Subcutaneous adipose tissue (tissue), 4 donors: ENCODE results near the gene CD38. TPM values are rescaled to one million over a fixed set of nuclear protein-coding genes. Genes with fewer than 3 reads are reported as not detected.

Experiments used
- total RNA-seq, 4 donors: library from RNA; depleted of rRNA; stranded (reverse); fragments of >200 nt; gene quantifications; one replicate each; pipeline ENCODE4 v1.1.0, GENCODE V29; 2016
- TF ChIP-seq, protein P1 (sequence below): fragments of 450-650 bp; IDR thresholded peaks from one replicate; pipeline ENCODE4 v1.5.1; 2016; ENCODE audit warnings: low read depth, mild to moderate bottlenecking, control low read depth, antibody characterized with exemption, moderate library complexity

The CD38 gene
- total RNA-seq, 4 donors from 2014 or later: 10.2 to 42.1 (median 15.4) TPM

DNA sequence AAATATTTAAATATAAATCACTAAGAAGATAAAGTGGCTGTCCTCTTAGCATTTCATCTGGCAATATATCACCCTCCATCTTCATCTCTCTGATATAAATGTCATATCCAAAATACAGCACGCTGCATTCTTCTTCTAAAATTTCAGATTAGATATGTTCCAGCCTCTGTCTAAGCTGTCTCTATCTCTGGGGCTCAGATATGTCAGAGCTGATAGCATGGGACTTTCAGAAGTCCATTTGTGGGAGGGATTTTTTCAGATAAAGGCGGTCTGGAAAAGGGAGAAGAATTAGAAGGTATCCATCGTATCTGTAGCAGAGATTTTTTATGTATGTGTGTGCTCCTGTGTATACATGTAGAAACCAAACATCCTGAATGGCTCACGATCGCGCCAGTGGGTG is 25.0 kb upstream of the CD38 start:
- TF ChIP-seq, protein P1, sequence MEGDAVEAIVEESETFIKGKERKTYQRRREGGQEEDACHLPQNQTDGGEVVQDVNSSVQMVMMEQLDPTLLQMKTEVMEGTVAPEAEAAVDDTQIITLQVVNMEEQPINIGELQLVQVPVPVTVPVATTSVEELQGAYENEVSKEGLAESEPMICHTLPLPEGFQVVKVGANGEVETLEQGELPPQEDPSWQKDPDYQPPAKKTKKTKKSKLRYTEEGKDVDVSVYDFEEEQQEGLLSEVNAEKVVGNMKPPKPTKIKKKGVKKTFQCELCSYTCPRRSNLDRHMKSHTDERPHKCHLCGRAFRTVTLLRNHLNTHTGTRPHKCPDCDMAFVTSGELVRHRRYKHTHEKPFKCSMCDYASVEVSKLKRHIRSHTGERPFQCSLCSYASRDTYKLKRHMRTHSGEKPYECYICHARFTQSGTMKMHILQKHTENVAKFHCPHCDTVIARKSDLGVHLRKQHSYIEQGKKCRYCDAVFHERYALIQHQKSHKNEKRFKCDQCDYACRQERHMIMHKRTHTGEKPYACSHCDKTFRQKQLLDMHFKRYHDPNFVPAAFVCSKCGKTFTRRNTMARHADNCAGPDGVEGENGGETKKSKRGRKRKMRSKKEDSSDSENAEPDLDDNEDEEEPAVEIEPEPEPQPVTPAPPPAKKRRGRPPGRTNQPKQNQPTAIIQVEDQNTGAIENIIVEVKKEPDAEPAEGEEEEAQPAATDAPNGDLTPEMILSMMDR: no peak

- TF ChIP-seq, protein P1: no peak
Observed at GRCh38 chr4:15753786-15754185, 24.3 kb upstream of the CD38 start.

DNA sequence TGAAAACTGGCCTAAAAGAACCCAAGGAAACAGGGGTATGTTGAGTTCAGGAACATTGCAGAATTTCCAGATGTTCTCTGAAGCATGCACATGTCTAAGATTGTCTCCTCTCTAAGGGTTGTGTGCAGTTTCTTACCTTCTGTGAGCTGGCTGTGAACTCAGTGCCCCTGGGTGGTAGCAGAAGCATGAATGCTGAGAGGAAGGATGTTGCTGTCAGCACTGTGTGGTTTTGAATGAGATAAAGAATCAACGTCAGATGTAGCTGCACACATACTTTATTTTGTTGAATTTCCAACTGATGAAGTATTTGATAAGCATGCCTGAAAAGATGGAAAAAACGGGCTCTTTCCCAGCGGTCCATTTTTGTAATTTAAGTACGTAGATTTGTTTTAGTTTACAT is 23.8 kb upstream of the CD38 start:
- TF ChIP-seq, protein P1: no peak

- TF ChIP-seq, protein P1: no peak
Observed at GRCh38 chr4:15755321-15756155, 22.6 kb upstream of the CD38 start.

DNA sequence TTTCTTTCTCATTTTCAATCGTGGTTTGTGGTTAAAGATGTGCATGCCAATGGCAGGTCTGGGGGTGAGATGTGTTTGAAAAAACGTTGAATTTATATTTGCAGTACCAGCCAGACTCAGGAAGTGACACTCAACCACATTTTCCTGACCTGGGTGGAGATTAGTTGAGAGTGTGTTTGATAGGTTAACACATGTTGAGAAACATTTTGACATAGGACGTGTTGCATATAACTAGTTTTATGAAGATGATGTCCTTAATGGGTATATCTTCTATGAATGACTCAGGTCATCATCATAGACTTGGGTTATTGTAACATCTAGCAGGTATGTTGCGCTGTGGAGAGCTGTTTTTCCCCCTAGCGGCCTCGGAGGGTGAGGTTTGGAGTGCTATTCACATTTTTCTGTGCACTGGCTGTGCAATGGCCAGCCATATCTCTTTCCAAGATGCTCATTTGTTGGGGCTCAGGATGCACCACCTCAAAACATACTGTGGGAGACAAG is 21.7 kb upstream of the CD38 start:
- TF ChIP-seq, protein P1: no peak

DNA sequence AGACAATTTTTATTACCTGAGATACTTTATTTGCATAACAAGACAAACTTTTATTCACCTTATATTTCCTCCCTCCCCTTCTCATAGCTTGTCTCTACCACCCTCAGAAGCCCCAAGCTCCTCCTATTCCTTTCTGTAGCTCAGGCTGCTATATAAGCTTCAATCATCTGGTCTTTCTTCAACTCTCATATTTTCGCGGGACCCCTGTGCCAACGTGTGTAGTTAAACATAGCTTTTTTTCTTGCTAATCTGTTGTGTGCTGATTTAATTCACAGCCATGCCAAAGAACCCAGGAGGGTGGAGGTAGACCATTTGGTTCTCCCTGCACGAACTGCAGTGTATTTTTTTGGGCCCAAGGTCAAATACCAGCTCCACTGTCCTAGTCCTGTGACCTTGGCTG is 21.1 kb upstream of the CD38 start:
- TF ChIP-seq, protein P1: no peak

- TF ChIP-seq, protein P1: no peak
Observed at GRCh38 chr4:15758294-15758693, 19.8 kb upstream of the CD38 start.
